Endothelial cell of umbilical vein (primary cell): ENCODE results near the gene ZCRB1. TPM values are rescaled to one million over a fixed set of nuclear protein-coding genes. Genes with fewer than 3 reads are reported as not detected.

Experiments used
- BruUV-seq: library from RNA; stranded (reverse); fragments of 400-500 nt; replicated peaks from 2 replicates; lab custom pipeline; 2021; lab: Mats Ljungman, UMichigan
- CTCF ChIA-PET: fragments of 300-600, 350-600 bp; sonication (Branson Sonifier 250); formaldehyde crosslinking; loops from one replicate; lab custom pipeline; 2021; ENCODE audit warnings: antibody characterized with exemption, inconsistent platforms; lab: Charles Lee
- POLR2A ChIA-PET: fragments of 300-600, 350-600 bp; sonication (Branson Sonifier 250); formaldehyde crosslinking; loops from one replicate; lab custom pipeline; 2021; ENCODE audit warnings: antibody characterized with exemption, inconsistent platforms; lab: Charles Lee
- DNase-seq: peaks from one replicate; pipeline ENCODE4 v3.0.0-alpha.2; 2011; ENCODE audit warnings: low read depth, low spot score
- FAIRE-seq: peaks from 2 replicates; lab custom pipeline; 2011; peaks lifted over from hg19 to GRCh38; lab: Jason Lieb, UNC
- H2AFZ ChIP-seq: 2 replicates; pipeline ENCODE4 v1.6.0; 2012; ENCODE audit warnings: low read depth, low read length, control low read depth, inconsistent platforms
- H3K27ac ChIP-seq: 2 replicates; pipeline ENCODE4 v1.5.1; 2011; ENCODE audit warnings: low read depth, mild to moderate bottlenecking, control low read depth, low read length, moderate library complexity; ENCODE audit not compliant: insufficient read depth
- H3K27me3 ChIP-seq, 2 experiments: 2 replicates each; pipeline versions ENCODE4 v1.6.0 to v1.6.1; 2011; ENCODE audit warnings: low read length in 2 of 2, mixed read lengths in 1 of 2; ENCODE audit not compliant: control insufficient read depth in 2 of 2, insufficient read depth in 2 of 2
- H3K36me3 ChIP-seq, 2 experiments: 2 replicates in 1 of 2; 3 replicates in 1 of 2; pipeline ENCODE4 v1.5.1; 2011; ENCODE audit warnings: low read length in 2 of 2, mild to moderate bottlenecking in 1 of 2, moderate library complexity in 1 of 2; ENCODE audit not compliant: control insufficient read depth in 2 of 2, insufficient read depth in 2 of 2; ENCODE audit errors: extremely low read depth in 1 of 2
- H3K4me1 ChIP-seq: 3 replicates; pipeline ENCODE4 v1.5.1; 2011; ENCODE audit warnings: mild to moderate bottlenecking, low read length; ENCODE audit not compliant: control insufficient read depth, insufficient read depth; ENCODE audit errors: extremely low read depth
- H3K4me2 ChIP-seq: 2 replicates; pipeline ENCODE4 v1.6.1; 2011; ENCODE audit warnings: low read length, control low read depth, mixed read lengths; ENCODE audit not compliant: insufficient read depth
- H3K4me3 ChIP-seq, 3 experiments: fragments of 200-600 bp in 1 of 3; sonication (generic), shearing (Covaris generic) in 1 of 3; replicated peaks in 1 of 3; 2 replicates each; pipeline ENCODE4 v1.5.1; 2011 to 2016; ENCODE audit warnings: control low read depth in 3 of 3, low read length in 3 of 3, mild to moderate bottlenecking in 2 of 3, inconsistent platforms in 1 of 3, low read depth in 1 of 3, moderate library complexity in 1 of 3; ENCODE audit not compliant: insufficient read depth in 1 of 3
- H3K79me2 ChIP-seq: 2 replicates; pipeline ENCODE4 v1.6.0; 2012; ENCODE audit warnings: low read length, inconsistent platforms; ENCODE audit not compliant: control insufficient read depth, insufficient read depth
- H3K9ac ChIP-seq: replicated peaks from 2 replicates; pipeline ENCODE3; 2011; ENCODE audit warnings: low read length, control low read depth; ENCODE audit not compliant: insufficient read depth; ENCODE audit errors: extremely low read depth
- H3K9me1 ChIP-seq: replicated peaks from 3 replicates; pipeline ENCODE4 v1.6.0; 2011; ENCODE audit warnings: mild to moderate bottlenecking, low read length; ENCODE audit not compliant: control insufficient read depth, insufficient read depth; ENCODE audit errors: extremely low read depth
- H3K9me3 ChIP-seq: replicated peaks from 2 replicates; pipeline ENCODE4 v1.5.1; 2012; ENCODE audit warnings: low read length, inconsistent platforms; ENCODE audit not compliant: control insufficient read depth, insufficient read depth
- H4K20me1 ChIP-seq: replicated peaks from 2 replicates; pipeline ENCODE3; 2011; ENCODE audit warnings: mild to moderate bottlenecking, low read length; ENCODE audit not compliant: control insufficient read depth, insufficient read depth; ENCODE audit errors: extremely low read depth
- CTCF ChIP-seq, 2 donors: IDR thresholded peaks; 1 replicate in 1 of 2; 2 replicates in 1 of 2; pipeline ENCODE4 v1.5.1; 2011; ENCODE audit warnings: low read length in 2 of 2, mild to moderate bottlenecking in 2 of 2, moderate library complexity in 2 of 2, control low read depth in 1 of 2, inconsistent platforms in 1 of 2, low read depth in 1 of 2; ENCODE audit not compliant: insufficient read depth in 1 of 2; ENCODE audit errors: extremely low read depth in 1 of 2
- FOS ChIP-seq: IDR thresholded peaks from 2 replicates; pipeline ENCODE4 v1.6.1; 2011; ENCODE audit warnings: mild to moderate bottlenecking, low read length, moderate library complexity, borderline replicate concordance; ENCODE audit not compliant: insufficient read depth
- GATA2 ChIP-seq: IDR thresholded peaks from 2 replicates; pipeline ENCODE4 v1.7.0; 2011; ENCODE audit warnings: low read depth, mild to moderate bottlenecking, moderate library complexity, mixed read lengths, low read length; ENCODE audit not compliant: insufficient read length, insufficient read depth
- JUN ChIP-seq: IDR thresholded peaks from 2 replicates; pipeline ENCODE4 v1.6.1; 2011; ENCODE audit warnings: borderline replicate concordance, low read depth; ENCODE audit not compliant: insufficient read length, insufficient read depth
- MYC ChIP-seq: IDR thresholded peaks from one replicate; pipeline ENCODE4 v1.6.1; 2011; ENCODE audit warnings: mild to moderate bottlenecking, low read depth, low read length
- POLR2A ChIP-seq: IDR thresholded peaks from 2 replicates; pipeline ENCODE4 v1.6.1; 2012; ENCODE audit warnings: low read depth, mild to moderate bottlenecking, control low read depth, low read length
- POLR2AphosphoS5 ChIP-seq: IDR thresholded peaks from 2 replicates; pipeline ENCODE4 v1.6.1; 2012; ENCODE audit warnings: low read depth, mild to moderate bottlenecking, control low read depth, low read length, moderate library complexity; ENCODE audit not compliant: insufficient read depth
- dilution Hi-C: fragments of 300-500 bp; cut with MboI; formaldehyde crosslinking; loops from one replicate; pipeline ENCODE4 v1.15.0; 2019; ENCODE audit warnings: low sequenced_read_pairs; ENCODE audit not compliant: extremely low pct_ligation_motif_present
- intact Hi-C: fragments of 100-400 bp; cut with micrococcal nuclease; formaldehyde crosslinking; loops from one replicate; pipeline ENCODE4 v1.10.0; 2022
- polyA plus RNA-seq, 4 experiments: library from polyadenylated mRNA; depleted of rRNA in 3 of 4; stranded (reverse) in 3 of 4; unstranded in 1 of 4; fragments of >200 nt; gene quantifications; 2 replicates each; pipeline versions ENCODE4 v1.2.1 to v1.2.3, GENCODE V29; 2011 to 2012; ENCODE audit warnings: missing spikeins in 1 of 4
- total RNA-seq: library from RNA; stranded (reverse); gene quantifications from 2 replicates; pipeline ENCODE4 v1.2.3, GENCODE V29; 2021
- TF ChIP-seq, protein P1 (sequence below): IDR thresholded peaks from 2 replicates; pipeline ENCODE4 v1.6.1; 2011; ENCODE audit not compliant: insufficient read depth, insufficient read length

ZCRB1 gene
- total and polyA plus RNA-seq, 2 donors (not counting 3 experiments of a cell fraction or from before 2014, with no cell fraction given): 13.2 to 55.3 TPM

- TF ChIP-seq CTCF (IDR thresholded peaks at IDR 0.05; ENCODE audit: extremely low read depth in 1 of 2, insufficient read depth in 1 of 2, low read depth in 1 of 2, low read length in 2 of 2) (no peak), MYC (no peak), POLR2AphosphoS5 (no peak), GATA2 (no peak), POLR2A (no peak), JUN (no peak), FOS (no peak)
- TF ChIP-seq, protein P1, sequence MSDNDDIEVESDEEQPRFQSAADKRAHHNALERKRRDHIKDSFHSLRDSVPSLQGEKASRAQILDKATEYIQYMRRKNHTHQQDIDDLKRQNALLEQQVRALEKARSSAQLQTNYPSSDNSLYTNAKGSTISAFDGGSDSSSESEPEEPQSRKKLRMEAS: no peak
- no TSS peak for BruUV-seq
- Histone ChIP-seq H2AFZ (no peak overlapping the region), H3K4me2 (peak overlapping the region; percentile 42), H3K4me1 (peaks cover 9% of the 10 kb centered on the region), H3K27me3 (no peaks in the 10 kb centered on the region), H3K9me1 (no peaks in the 10 kb centered on the region), H3K9ac (no peak overlapping the region), H3K27ac (no peak overlapping the region), H3K9me3 (no peaks in the 10 kb centered on the region), H3K36me3 (no peaks in the 10 kb centered on the region), H3K4me3 (no peak overlapping the region), H4K20me1 (no peaks in the 10 kb centered on the region), H3K79me2 (no peaks in the 10 kb centered on the region)
- intact Hi-C loops: no loop called here
- DNase-seq: peak; percentile 12
- ChIA-PET CTCF (no interaction called here), POLR2A (no interaction called here)
- peak; percentile 64 for FAIRE-seq
- dilution Hi-C loops: no loop called here
Observed at GRCh38 chr12:42270596-42270995, 55.3 kb downstream of the ZCRB1 start.
